Keratinocyte (primary cell): ENCODE measurements around the gene ARNT2. TPM values are rescaled to one million over a fixed set of nuclear protein-coding genes. Genes with fewer than 3 reads are reported as not detected.

Source experiments
- DNase-seq: peaks from one replicate; pipeline ENCODE4 v3.0.0-alpha.2; 2011; ENCODE audit warnings: low read depth, missing footprints, low spot score
- FAIRE-seq: peaks from 2 replicates; lab custom pipeline; 2011; peaks lifted over from hg19 to GRCh38; lab: Jason Lieb, UNC
- H2AFZ ChIP-seq: 2 replicates; pipeline ENCODE4 v1.6.0; 2012; ENCODE audit warnings: low read length, control low read depth, inconsistent platforms; ENCODE audit not compliant: control insufficient read depth
- H3K27ac ChIP-seq: 2 replicates; pipeline ENCODE4 v1.5.1; 2011; ENCODE audit warnings: low read length; ENCODE audit not compliant: control insufficient read depth, insufficient read depth
- H3K27me3 ChIP-seq: 3 replicates; pipeline ENCODE4 v1.6.0; 2011; ENCODE audit warnings: low read length; ENCODE audit not compliant: control insufficient read depth, insufficient read depth; ENCODE audit errors: extremely low read depth
- H3K36me3 ChIP-seq, 2 experiments: 2 replicates in 1 of 2; 3 replicates in 1 of 2; pipeline ENCODE4 v1.5.1; 2011; ENCODE audit warnings: low read length in 2 of 2, mild to moderate bottlenecking in 1 of 2; ENCODE audit not compliant: control insufficient read depth in 2 of 2, insufficient read depth in 2 of 2; ENCODE audit errors: extremely low read depth in 1 of 2
- H3K4me1 ChIP-seq: 3 replicates; pipeline ENCODE4 v1.5.1; 2011; ENCODE audit warnings: low read length; ENCODE audit not compliant: control insufficient read depth, insufficient read depth; ENCODE audit errors: extremely low read depth
- H3K4me2 ChIP-seq: 3 replicates; pipeline ENCODE4 v1.6.0; 2011; ENCODE audit warnings: low read depth, low read length; ENCODE audit not compliant: control insufficient read depth, insufficient read depth; ENCODE audit errors: extremely low read depth
- H3K4me3 ChIP-seq, 3 experiments: fragments of 200-600 bp in 1 of 3; sonication (generic) in 1 of 3; 2 replicates in 2 of 3; 3 replicates in 1 of 3; pipeline ENCODE4 v1.5.1; 2011 to 2016; ENCODE audit warnings: low read length in 3 of 3, mild to moderate bottlenecking in 3 of 3, control low read depth in 2 of 3, inconsistent platforms in 1 of 3, low read depth in 1 of 3, mixed read lengths in 1 of 3, mixed run types in 1 of 3, moderate library complexity in 1 of 3; ENCODE audit not compliant: control insufficient read depth in 2 of 3, insufficient read depth in 2 of 3; ENCODE audit errors: extremely low read depth in 1 of 3
- H3K79me2 ChIP-seq: 2 replicates; pipeline ENCODE4 v1.6.0; 2012; ENCODE audit warnings: low read length; ENCODE audit not compliant: control insufficient read depth, insufficient read depth
- H3K9ac ChIP-seq: 3 replicates; pipeline ENCODE4 v1.6.0; 2011; ENCODE audit warnings: low read length; ENCODE audit not compliant: control insufficient read depth, insufficient read depth; ENCODE audit errors: extremely low read depth
- H3K9me1 ChIP-seq: 3 replicates; pipeline ENCODE4 v1.6.0; 2011; ENCODE audit warnings: low read length; ENCODE audit not compliant: control insufficient read depth, insufficient read depth; ENCODE audit errors: extremely low read depth
- H3K9me3 ChIP-seq: 2 replicates; pipeline ENCODE4 v1.5.1; 2012; ENCODE audit warnings: low read depth, low read length; ENCODE audit not compliant: control insufficient read depth
- H4K20me1 ChIP-seq: 3 replicates; pipeline ENCODE4 v1.6.0; 2011; ENCODE audit warnings: low read length; ENCODE audit not compliant: control insufficient read depth, insufficient read depth; ENCODE audit errors: extremely low read depth
- CTCF ChIP-seq, 3 experiments: IDR thresholded peaks in 1 of 3; conservative IDR thresholded peaks in 1 of 3; optimal IDR thresholded peaks in 1 of 3; 2 replicates in 2 of 3; 3 replicates in 1 of 3; pipeline versions ENCODE3 to v1.5.1; 2011; ENCODE audit warnings: low read length in 3 of 3, mild to moderate bottlenecking in 3 of 3, moderate library complexity in 2 of 3, control low read depth in 1 of 3, inconsistent platforms in 1 of 3; ENCODE audit not compliant: insufficient read depth in 2 of 3; ENCODE audit errors: extremely low read depth in 1 of 3
- EZH2 ChIP-seq: IDR thresholded peaks from one replicate; pipeline ENCODE4 v1.6.1; 2012; ENCODE audit warnings: inconsistent platforms, mild to moderate bottlenecking, low read length, moderate library complexity
- dilution Hi-C: fragments of 300-500 bp; cut with MboI; formaldehyde crosslinking; loops from one replicate; pipeline ENCODE4 v1.7.0; 2020; ENCODE audit warnings: low sequenced_read_pairs; ENCODE audit not compliant: extremely low pct_ligation_motif_present
- polyA plus RNA-seq, 5 experiments: library from polyadenylated mRNA; depleted of rRNA in 3 of 5; stranded (reverse) in 3 of 5; stranded (forward) in 1 of 5; unstranded in 1 of 5; fragments of >200 nt; gene quantifications; 1 replicate in 1 of 5; 2 replicates in 3 of 5; 3 replicates in 1 of 5; pipeline versions ENCODE4 v1.2.1 to v1.2.3, GENCODE V29; 2011 to 2012; ENCODE audit warnings: missing spikeins in 2 of 5, low read depth in 1 of 5, low replicate concordance in 1 of 5

The ARNT2 gene
- polyA plus RNA-seq, 1 donor (not counting 4 experiments of a cell fraction or from before 2014, with no cell fraction given) = 0.16 TPM

- H3K79me2 ChIP-seq = no peaks in the 10 kb centered on the region
- peaks cover 4% of the 10 kb centered on the region for H3K27me3 ChIP-seq
- TF ChIP-seq EZH2 = no peak
- TF ChIP-seq CTCF (optimal IDR thresholded peaks at IDR 0.05 in 1 of 3, IDR thresholded peaks at IDR 0.05 in 1 of 3, conservative IDR thresholded peaks at IDR 0.05 in 1 of 3; ENCODE audit: extremely low read depth in 1 of 3, insufficient read depth in 2 of 3, low read length in 3 of 3) = no peak
- H3K27ac ChIP-seq = no peak overlapping the region
- H3K4me2 ChIP-seq = no peak overlapping the region
- no peak overlapping the region for H3K4me3 ChIP-seq
- H3K9me1 ChIP-seq = no peaks in the 10 kb centered on the region
- DNase-seq (no peak), FAIRE-seq (no peak)
- no peaks in the 10 kb centered on the region for H4K20me1 ChIP-seq
- no peaks in the 10 kb centered on the region for H3K9me3 ChIP-seq
- peaks cover 15% of the 10 kb centered on the region for H3K4me1 ChIP-seq
- H3K36me3 ChIP-seq = no peaks in the 10 kb centered on the region
- no peak overlapping the region for H3K9ac ChIP-seq
- H2AFZ ChIP-seq = no peak overlapping the region
- dilution Hi-C loops = no loop called here
Observed at GRCh38 chr15:80498652-80499051, 94.5 kb downstream of the ARNT2 start.

- H3K36me3 ChIP-seq = no peaks in the 10 kb centered on the region
- peaks cover 4% of the 10 kb centered on the region for H3K27me3 ChIP-seq
- dilution Hi-C loops = no loop called here
- TF ChIP-seq CTCF (optimal IDR thresholded peaks at IDR 0.05 in 1 of 3, IDR thresholded peaks at IDR 0.05 in 1 of 3, conservative IDR thresholded peaks at IDR 0.05 in 1 of 3; ENCODE audit: extremely low read depth in 1 of 3, insufficient read depth in 2 of 3, low read length in 3 of 3) (no peak), EZH2 (no peak)
- H3K4me2 ChIP-seq = no peak overlapping the region
- no peak overlapping the region for H2AFZ ChIP-seq
- no peak overlapping the region for H3K4me3 ChIP-seq
- DNase-seq = no peak
- no peaks in the 10 kb centered on the region for H4K20me1 ChIP-seq
- H3K9me3 ChIP-seq = no peaks in the 10 kb centered on the region
- H3K27ac ChIP-seq = no peak overlapping the region
- H3K79me2 ChIP-seq = no peaks in the 10 kb centered on the region
- H3K9me1 ChIP-seq = no peaks in the 10 kb centered on the region
- no peak overlapping the region for H3K9ac ChIP-seq
- FAIRE-seq = no peak
- peaks cover 1% of the 10 kb centered on the region for H3K4me1 ChIP-seq
Observed at GRCh38 chr15:80500021-80500420, 95.8 kb downstream of the ARNT2 start.
